Frontal cortex (tissue), 4 donors: Measurements from ENCODE around the gene HPS6. TPM values are rescaled to one million over a fixed set of nuclear protein-coding genes. Genes with fewer than 3 reads are reported as not detected.

ENCODE experiments used
- DNase-seq, 2 donors: peaks; one replicate each; pipeline ENCODE4 v3.0.0; 2012; ENCODE audit warnings: low spot score in 2 of 2
- FAIRE-seq: peaks from 2 replicates; lab custom pipeline; 2012; peaks lifted over from hg19 to GRCh38; lab: Jason Lieb, UNC
- total RNA-seq: library from RNA; depleted of rRNA; stranded (reverse); fragments of >200 nt; gene quantifications from one replicate; pipeline ENCODE4 v1.2.3, GENCODE V29; 2014
- donor health status: control.
- donor health status: control.
- donor health status: control.

The HPS6 gene
- total RNA-seq, 1 donor from 2014 or later: 21.2 TPM

DNA sequence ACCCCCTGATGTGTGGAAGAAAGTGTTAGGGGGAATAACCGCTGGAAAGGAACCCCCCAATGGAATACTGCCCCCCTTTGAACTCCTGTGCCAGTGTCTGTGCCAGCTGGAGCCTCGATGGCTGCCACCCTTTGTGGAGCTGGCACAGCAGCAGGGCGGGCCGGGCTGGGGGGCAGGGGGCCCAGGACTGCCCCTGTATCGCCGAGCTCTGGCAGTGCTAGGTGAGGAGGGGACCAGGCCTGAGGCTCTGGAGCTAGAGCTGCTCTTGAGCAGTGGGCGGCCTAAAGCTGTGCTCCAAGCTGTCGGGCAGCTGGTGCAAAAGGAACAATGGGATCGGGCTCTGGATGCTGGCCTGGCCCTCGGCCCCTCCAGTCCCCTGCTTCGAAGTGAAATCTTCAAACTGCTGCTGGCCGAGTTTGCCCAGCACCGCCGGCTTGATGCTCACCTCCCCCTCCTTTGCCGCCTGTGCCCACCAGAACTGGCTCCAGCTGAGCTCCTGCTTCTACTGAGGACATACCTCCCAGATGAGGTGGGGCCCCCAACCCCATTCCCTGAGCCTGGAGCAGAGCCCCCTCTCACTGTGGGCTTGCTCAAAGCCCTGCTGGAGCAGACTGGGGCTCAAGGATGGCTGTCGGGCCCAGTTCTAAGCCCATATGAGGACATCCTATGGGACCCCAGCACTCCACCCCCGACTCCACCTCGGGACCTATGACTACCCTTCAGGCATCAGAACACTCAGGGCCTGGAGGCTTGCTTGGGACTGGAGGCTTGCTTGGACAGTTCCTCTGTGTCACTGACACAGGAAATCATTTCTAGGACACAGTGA lies 2.2 kb downstream of the HPS6 start:
- DNase-seq: no peak
- FAIRE-seq: no peak

DNA sequence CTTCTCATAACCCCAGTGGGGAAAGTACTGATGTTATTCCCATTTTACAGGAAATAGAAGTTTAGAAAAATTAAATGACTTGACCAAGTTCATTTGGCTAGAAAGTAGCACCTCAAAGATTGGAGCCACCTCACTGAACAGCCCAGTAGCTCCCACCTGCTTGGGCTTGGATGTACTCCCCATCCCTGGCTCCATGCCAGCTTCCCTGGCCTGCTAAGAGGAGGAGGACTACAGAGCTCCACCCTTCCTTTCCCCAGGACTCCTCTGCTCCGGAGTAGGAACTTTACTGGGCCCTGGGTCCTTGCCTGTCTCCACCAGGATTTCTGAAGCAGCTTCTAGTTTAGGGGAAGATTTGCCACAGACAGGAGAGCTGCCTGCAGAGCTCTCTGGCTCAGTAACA lies 3.1 kb downstream of the HPS6 start:
- DNase-seq: no peak
- FAIRE-seq: no peak

DNA sequence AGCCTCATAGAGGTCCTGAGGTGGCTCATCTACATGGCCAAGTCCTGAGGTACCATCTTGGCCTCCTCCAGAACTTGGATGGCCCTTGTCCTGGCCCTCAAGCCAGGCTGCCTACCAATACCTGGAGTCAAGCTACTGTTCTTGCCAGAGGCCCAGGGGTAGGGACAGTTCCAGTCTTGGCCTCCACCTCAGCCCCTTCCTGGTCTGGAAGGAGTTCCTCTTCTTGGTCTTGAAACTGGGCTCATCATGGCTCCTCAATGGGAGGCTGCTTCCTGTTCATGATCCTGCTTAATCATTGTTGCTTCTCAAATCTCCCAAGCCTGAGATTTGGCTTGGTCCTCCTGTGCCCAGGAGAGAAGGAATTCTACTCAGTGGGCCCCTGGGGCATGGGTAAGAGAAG lies 3.9 kb downstream of the HPS6 start:
- FAIRE-seq: no peak

DNA sequence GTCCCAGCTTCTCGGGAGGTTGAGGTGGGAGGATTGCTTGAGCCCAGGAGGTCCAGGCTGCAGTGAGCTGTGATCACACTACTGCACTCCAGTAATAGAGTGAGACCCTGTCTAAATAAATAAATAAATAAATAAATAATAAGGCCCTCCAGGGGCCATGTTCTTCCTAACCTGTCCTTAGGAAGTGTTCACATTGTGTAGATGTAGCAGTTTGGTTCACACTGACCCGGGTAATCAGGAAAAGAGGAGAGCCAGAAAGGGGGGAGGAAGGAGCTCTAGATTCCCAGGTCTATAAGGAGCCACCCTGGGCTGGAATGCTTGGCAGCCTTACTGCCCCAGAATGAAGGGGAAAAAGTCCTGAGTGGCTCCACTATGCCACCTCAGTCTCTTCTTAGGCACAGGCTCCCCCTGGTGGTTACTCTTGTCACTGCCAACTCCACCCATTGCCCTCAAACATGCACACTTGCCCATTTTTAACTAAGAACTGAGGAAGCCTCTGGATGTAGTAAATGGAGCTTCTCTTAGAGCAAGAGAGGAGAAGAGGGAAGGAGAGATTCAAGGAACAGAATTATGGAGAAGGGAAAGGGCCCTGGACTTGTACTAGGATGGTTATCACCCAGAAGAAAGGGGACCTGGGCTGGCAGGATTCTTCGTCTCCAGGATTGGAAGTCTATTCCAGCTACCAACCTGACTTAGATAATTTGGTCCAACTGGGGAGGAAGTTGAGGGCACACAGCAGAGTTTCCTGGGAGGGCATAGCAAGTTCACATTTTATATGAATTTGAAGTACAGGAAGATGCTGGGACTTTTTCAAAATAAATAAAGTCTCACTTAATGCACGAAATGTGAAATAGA lies 7.8 kb downstream of the HPS6 start:
- DNase-seq (peak; percentile 65 to 80), FAIRE-seq (no peak)

More for the DNA sequence above, 3.9 kb downstream of the HPS6 start:
- DNase-seq: no peak

DNA sequence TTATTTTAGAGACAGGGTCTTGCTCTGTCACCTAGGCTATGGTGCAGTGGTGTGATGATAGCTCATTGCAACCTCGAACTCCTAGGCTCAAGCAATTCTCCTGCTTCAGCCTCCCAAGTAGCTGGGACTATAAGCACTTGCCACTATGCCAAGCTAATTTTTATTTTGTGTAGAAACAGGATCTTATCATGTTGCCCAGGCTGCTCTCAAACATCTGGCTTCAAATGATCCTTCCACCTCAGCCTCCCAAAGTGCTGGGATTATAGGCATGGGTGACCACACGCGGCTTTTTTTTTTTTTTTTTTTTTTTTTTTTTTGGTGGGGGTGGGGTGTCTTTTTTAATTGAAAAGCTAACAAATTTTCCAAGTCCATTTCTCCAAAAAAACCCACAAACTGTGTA lies 18.4 kb downstream of the HPS6 start:
- DNase-seq (no peak), FAIRE-seq (no peak)

DNA sequence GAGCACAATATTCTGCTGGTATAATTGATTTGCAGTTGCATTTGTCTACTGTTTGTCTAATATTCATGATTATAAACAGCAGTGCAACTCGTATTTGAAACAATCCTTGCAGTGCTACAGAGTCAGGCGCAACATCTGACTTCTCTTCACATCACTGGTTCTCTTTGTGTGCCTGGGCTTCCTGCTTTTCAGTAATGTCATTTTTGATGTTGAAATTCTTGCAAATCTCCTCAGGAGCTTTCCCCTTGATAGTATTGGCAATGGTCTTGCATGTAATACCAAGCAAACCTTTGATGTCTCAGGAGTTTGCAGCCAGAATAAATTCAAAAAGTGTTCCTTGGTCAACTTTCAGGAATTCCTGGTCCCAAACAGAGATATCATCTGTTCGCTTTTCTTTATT lies 20.2 kb downstream of the HPS6 start:
- DNase-seq (no peak), FAIRE-seq (no peak)

DNA sequence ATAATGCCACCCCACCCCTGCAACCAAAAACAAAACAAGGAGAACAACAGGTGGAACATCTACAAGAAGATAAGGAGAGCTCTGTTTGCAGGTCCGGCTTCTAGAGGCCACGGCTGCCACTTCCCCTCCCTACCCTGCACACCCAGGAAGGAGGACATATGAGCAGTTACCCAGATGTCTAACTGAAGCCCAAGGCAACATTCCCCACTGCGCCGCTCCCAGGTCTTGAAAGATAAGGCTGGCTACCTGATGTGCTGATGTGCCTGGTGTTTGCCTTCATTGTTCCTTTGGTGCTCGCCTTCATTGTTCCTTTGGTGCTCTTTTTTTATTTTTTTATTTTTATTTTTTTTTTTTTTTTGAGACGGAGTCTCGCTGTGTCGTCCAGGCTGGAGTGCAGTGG lies 21.0 kb downstream of the HPS6 start:
- FAIRE-seq (no peak), DNase-seq (no peak)

DNA sequence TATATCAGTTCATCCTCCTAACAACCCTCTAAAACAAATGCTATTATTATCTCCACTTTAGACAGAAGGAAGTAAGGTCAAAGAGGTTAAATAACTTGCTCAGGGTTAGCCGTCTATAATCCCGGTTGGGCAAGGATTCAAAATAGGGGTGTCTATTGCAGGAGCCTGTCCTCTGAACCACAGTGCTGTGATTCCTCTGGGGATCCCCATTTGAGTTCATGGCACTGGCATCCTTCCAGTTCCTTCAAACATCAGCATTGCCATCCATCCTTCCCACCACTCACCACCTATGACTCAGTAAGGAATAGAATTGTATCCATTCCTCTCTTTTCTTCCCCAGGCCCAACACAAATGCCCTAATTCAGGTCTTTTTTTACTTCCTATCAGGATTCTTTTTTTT lies 25.6 kb downstream of the HPS6 start:
- FAIRE-seq (no peak), DNase-seq (no peak)

DNA sequence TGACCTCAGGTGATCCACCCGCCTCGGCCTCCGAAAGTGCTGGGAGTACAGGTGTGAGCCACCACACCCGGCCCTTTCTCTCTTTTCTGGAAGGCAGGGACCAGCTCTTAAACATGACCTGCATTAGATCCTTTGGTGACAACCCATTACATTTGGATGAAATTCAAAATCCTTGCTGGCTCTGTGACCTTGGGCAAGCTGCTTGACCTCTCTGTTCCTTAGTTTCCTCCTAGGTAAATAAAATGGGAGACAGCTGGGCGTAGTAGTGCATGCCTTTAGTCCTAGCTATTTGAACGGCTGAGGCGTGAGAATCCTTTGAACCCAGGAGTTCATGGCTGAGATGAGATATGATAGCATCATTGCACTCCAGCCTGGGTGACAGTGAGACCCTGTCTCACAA lies 31.3 kb downstream of the HPS6 start:
- no peak for DNase-seq
- FAIRE-seq: no peak

DNA sequence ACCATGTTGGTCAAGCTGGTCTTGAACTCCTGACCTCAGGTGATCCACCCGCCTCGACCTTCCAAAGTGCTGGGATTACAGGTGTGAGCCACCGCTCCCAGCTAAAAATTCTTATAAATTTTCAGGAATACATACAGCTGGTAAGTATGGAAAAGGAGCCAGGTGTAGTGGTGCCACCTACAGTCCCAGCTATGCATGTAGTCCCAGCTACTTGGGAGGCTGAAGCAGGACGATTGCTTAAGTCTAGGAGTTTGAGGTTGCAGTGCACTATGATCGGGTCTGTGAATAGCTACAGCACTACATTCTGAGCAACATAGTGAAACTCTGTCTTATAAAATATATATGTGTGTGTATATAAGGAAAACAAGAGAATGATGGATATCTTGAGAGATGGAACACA lies 36.0 kb downstream of the HPS6 start:
- no peak for FAIRE-seq

DNA sequence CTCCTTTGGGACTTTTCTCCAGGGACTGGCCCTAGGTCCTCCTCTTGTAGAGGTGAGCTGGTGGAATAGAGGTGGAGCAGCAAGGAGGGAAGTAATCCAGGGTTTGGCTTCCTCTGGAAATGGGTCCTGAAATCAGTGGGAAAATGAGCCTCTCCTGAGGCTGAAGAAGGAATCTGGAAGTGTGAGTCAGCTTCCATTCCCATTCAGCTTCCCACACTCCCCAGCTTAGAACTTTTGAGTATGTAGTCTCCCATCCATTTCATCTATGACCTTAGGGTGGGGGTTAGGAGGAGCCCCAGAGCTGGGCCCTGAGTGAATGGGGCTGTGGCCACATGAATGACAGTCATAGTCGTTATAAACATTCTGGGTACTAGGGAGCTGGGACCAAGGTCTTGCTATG lies 37.3 kb downstream of the HPS6 start:
- DNase-seq (no peak), FAIRE-seq (no peak)

More for the DNA sequence above, 36.0 kb downstream of the HPS6 start:
- DNase-seq: no peak

DNA sequence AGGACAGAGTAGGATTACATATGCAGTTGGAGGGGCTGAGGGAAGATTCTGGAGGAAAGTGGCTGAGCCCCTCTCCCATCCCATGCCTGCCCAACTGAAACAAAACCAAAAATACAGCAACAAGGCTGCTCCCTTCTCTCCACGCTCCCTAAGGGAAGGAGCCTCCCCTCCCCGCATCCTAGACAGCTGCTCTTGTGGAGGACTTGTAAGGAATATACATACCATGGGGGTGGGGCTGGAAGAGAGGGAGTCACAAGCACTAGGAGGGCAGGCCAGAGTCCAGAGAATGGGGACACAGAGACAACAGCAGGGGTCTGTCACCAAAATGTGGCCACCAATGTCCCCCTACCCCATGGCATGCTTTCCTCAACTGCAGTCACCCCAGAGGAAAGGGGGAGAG lies 41.8 kb downstream of the HPS6 start:
- FAIRE-seq: no peak
- no peak for DNase-seq

DNA sequence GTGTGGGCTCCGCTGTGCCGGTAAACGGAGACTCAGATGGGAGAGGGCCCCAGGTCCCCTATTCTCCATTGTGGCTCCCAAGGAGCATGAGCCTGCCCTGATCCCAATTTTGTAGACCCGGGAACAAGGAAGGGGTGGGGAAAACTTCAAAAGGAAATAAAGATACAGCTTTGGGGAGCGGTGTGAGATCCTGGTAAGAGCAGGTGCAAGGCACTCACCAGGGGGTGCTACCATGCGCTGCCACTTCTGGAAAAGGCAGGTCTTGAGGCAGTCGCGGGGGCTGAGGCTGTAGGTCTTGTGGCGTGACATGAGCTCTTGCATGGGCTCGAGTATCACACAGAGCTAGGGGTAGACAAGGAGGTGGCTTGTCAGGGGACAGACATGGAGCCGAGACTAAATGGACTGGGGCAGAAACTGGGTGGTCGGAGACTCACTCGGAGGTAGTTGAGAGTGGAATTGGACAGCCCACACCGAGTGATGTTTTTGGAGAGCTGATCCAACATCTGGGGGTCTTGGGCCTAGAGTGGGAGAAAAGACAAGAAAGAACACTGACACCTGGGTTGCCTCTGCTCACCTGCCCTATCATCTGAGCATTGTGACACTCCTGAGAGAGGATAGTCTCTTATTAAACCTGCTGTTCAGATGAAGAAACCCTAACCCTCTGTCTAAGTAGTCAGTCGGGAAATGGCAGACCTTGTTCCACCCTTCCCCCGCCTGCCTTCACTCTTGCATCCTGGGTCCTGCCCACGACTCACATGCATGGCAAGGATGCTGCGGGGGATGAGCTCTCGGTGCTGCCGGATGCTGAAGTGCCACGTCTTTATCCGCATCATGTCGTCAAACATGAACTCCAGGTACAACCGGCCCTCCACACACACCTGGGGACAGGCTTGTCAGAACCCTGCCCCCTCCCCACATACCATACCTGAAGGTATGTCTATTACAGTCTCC lies 44.3 kb downstream of the HPS6 start:
- DNase-seq (no peak), FAIRE-seq (no peak)

DNA sequence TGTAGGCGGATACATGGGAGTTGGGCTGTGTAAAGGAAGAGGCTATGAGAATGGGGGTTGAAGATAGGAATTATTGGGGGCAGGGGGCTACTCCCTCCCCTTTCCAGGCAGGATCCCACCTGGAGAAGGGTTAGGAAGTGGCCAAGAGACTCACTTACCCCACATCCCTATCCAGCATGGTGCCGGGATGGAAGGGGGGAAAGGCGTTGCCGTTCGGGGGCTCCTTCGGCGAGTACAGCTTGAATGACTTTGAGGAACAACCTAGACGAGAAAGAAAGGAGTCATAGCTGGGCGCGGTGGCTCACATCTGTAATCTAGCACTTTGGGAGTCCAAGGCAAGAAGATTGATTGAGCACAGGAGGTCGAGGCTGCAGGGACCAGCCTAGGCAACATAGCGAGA lies 46.1 kb downstream of the HPS6 start:
- FAIRE-seq (no peak), DNase-seq (no peak)

DNA sequence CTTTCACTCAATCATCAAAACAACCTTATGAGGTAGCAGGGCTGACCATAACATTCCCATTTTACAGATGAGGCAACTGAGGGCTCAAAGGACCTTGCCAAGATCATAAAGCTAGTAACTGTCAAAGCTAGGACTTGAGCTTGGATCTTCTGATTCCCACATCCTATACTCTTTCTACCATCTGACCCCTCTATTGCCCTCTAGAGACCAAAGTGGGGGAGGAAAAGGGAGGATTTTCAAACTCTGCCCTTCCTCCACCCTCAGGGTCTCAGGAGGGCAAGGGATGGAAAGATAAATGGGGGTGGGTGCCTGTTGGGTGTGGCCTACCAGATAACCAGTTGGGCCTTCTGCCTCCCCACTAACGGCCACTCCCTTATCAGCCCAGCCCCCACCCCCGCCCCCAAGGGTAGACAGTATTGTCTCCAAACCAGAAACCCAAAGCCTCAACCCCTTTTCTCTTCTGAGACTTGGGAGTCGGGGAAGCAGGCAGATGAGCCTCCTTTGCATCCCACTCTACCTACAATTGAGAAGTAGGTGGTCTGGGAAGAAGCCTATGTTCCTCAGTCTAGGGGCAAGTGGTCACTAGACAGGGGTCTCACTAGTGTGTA lies 47.2 kb downstream of the HPS6 start:
- FAIRE-seq (no peak), DNase-seq (no peak)

DNA sequence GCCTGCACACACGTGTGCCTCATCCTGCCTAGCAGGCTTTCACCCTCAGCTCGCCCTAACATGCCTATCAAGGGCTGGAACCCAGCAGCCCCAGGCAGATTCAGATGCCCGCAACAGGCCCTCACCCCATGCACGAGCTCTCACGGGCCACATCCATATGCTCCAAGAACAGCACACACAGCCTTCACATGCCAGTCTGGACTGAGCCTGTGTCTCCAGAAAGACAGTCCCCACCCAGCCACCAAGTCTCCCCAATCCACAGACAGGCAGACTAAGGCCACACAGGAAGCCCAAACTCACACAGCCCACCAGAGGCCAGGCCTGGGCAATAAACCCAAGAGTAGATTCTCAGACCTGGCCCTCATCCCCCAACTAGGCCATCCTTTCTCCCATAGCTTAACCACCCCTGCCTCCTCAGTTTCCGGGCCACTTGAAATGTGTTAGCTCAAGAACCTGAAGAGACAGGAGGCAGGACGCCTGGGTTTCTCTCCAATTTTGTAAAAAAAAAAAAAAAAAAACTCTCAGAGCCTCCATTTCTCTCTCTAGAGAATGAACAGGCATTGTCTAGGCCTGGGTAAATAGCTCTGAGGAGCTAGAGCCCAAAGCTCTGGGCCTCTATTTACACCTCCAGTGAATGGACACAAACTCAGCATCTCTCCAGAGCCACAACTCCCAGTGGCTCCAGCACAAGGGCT lies 48.3 kb downstream of the HPS6 start:
- DNase-seq: no peak
- FAIRE-seq: no peak

DNA sequence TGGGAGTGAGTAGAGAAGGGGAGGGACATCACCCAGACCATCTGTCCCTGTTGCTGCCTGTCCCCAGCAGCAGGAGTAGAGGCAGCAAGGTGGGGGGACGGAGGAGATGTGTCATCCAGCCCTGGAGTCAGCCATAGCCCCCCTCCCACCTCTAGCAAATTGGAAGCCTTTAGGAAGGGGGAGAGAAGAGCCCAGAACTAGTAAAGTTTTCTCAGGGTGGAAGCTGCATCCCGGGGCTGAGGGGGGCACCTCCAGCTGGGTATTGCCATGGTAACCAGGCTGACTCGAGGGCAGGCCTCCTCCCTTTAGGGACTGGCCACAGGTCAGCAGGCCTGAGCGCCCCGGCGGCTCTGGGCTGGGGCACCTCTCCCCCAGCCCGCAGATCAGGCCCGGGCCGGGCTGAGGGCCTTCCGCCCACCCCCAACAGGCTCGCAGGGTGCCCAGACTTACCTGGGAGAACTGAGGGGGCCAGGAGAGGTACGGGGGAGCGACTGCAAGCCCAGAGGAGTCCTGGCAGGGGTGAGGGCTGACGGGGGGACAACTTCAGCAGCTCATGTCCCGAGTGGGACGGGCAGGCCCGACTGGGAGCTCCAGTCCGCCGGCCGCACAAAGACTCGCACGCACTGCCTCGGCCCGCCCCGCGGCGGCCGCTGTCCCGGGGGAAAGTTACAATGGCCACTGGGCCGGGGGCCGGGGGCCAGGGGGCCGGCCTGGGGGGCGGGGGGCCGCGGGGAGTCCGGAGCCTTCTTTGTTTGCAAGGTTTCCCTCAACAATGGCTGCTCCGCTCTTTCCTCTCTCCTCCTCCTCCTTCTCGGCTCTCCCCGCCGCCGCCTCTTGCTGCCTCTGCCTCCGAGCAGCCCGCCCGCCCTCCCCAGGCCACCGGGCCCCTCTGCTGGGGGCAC lies 49.1 kb downstream of the HPS6 start:
- DNase-seq (no peak), FAIRE-seq (no peak)
